DOHH2 (cell line): ENCODE measurements around the gene LRP8.

Experiments used
- H3F3A ChIP-seq: fragments of 200-600 bp; sonication (generic), shearing (Covaris generic); 2 replicates; pipeline ENCODE4 v1.6.0; 2016; ENCODE audit warnings: antibody characterized with exemption, mild to moderate bottlenecking; ENCODE audit not compliant: control insufficient read depth, insufficient read depth
- H3K27ac ChIP-seq: fragments of 200-600 bp; sonication (generic); 2 replicates; pipeline ENCODE4 v1.5.1; 2014; ENCODE audit warnings: low read depth, mild to moderate bottlenecking, low read length, moderate library complexity
- H3K27me3 ChIP-seq: fragments of 200-600 bp; sonication (generic); 2 replicates; pipeline ENCODE4 v1.6.1; 2014; ENCODE audit warnings: mild to moderate bottlenecking, low read length, mixed read lengths; ENCODE audit not compliant: control insufficient read depth
- H3K36me3 ChIP-seq: fragments of 200-600 bp; sonication (generic); 2 replicates; pipeline ENCODE4 v1.6.1; 2014; ENCODE audit warnings: mild to moderate bottlenecking, low read length, moderate library complexity, mixed read lengths; ENCODE audit not compliant: control insufficient read depth
- H3K4me1 ChIP-seq: fragments of 200-600 bp; sonication (generic); 2 replicates; pipeline ENCODE4 v1.6.1; 2014; ENCODE audit warnings: mild to moderate bottlenecking, low read length, mixed read lengths; ENCODE audit not compliant: control insufficient read depth
- H3K4me2 ChIP-seq: fragments of 200-600 bp; sonication (generic); 2 replicates; pipeline ENCODE4 v1.6.0; 2014; ENCODE audit warnings: mild to moderate bottlenecking, low read length, moderate library complexity
- H3K4me3 ChIP-seq: fragments of 200-600 bp; sonication (generic); 2 replicates; pipeline ENCODE4 v1.5.1; 2014; ENCODE audit warnings: mild to moderate bottlenecking, low read length, mixed read lengths
- H3K79me2 ChIP-seq: fragments of 200-600 bp; sonication (generic); 2 replicates; pipeline ENCODE4 v1.6.1; 2014; ENCODE audit warnings: mild to moderate bottlenecking, low read length, mixed read lengths; ENCODE audit not compliant: control insufficient read depth
- H3K9me2 ChIP-seq: fragments of 200-600 bp; sonication (generic); replicated peaks from 2 replicates; pipeline ENCODE4 v1.6.1; 2014; ENCODE audit warnings: mild to moderate bottlenecking, low read length, mixed read lengths; ENCODE audit not compliant: control insufficient read depth
- H3K9me3 ChIP-seq: fragments of 200-600 bp; sonication (generic); 2 replicates; pipeline ENCODE4 v1.6.1; 2014; ENCODE audit warnings: antibody characterized with exemption, low read length, mixed read lengths; ENCODE audit not compliant: control insufficient read depth, insufficient read depth
- H4K20me1 ChIP-seq: fragments of 200-600 bp; sonication (generic); 2 replicates; pipeline ENCODE4 v1.6.0; 2014; ENCODE audit warnings: low read depth, mild to moderate bottlenecking, antibody characterized with exemption, low read length, moderate library complexity; ENCODE audit not compliant: control insufficient read depth, insufficient read depth
- CTCF ChIP-seq: fragments of 200-600 bp; sonication (generic); IDR thresholded peaks from one replicate; pipeline ENCODE4 v1.5.1; 2014; ENCODE audit warnings: antibody characterized with exemption, mild to moderate bottlenecking, low read depth, low read length; ENCODE audit not compliant: poor library complexity, severe bottlenecking
- EZH2phosphoT487 ChIP-seq: fragments of 200-600 bp; sonication (generic); IDR thresholded peaks from 2 replicates; pipeline ENCODE4 v1.6.1; 2017; ENCODE audit warnings: borderline replicate concordance, mild to moderate bottlenecking, antibody characterized with exemption, low read length, moderate library complexity, mixed read lengths

Gene LRP8

GRCh38 chr1:53343831-53344668 lies 16.2 kb upstream of the LRP8 start:
- H3K4me1 ChIP-seq, result no peaks in the 10 kb centered on the region
- H3K27me3 ChIP-seq, result 0 out of 2 replicates have a peak, but pooled peaks cover 4% of the 10 kb centered on the region
- H3K79me2 ChIP-seq, result no peaks in the 10 kb centered on the region
- H3K4me2 ChIP-seq, result no peak overlapping the region
- no peaks in the 10 kb centered on the region for H3K9me2 ChIP-seq
- H3K9me3 ChIP-seq, result no peaks in the 10 kb centered on the region
- H3K36me3 ChIP-seq, result no peaks in the 10 kb centered on the region
- H3F3A ChIP-seq, result no peaks in the 10 kb centered on the region
- TF ChIP-seq EZH2phosphoT487 (no peak), CTCF (no peak)
- H3K27ac ChIP-seq, result no peak overlapping the region
- H3K4me3 ChIP-seq, result no peak overlapping the region
- no peaks in the 10 kb centered on the region for H4K20me1 ChIP-seq

GRCh38 chr1:53342735-53343470 lies 15.0 kb upstream of the LRP8 start:
- Histone ChIP-seq H3F3A (no peaks in the 10 kb centered on the region), H3K27me3 (0 out of 2 replicates have a peak, but pooled peaks cover 4% of the 10 kb centered on the region), H3K9me3 (no peaks in the 10 kb centered on the region), H3K4me2 (no peak overlapping the region), H3K79me2 (no peaks in the 10 kb centered on the region), H3K36me3 (no peaks in the 10 kb centered on the region), H3K9me2 (no peaks in the 10 kb centered on the region), H3K4me1 (no peaks in the 10 kb centered on the region), H3K4me3 (no peak overlapping the region), H3K27ac (no peak overlapping the region), H4K20me1 (no peaks in the 10 kb centered on the region)
- TF ChIP-seq EZH2phosphoT487 (no peak), CTCF (no peak)

- no peak overlapping the region for H3K27ac ChIP-seq
- H3K4me3 ChIP-seq, result no peak overlapping the region
- no peak overlapping the region for H3K4me2 ChIP-seq
- no peaks in the 10 kb centered on the region for H3K9me2 ChIP-seq
- no peaks in the 10 kb centered on the region for H3K36me3 ChIP-seq
- no peaks in the 10 kb centered on the region for H3K9me3 ChIP-seq
- no peak for TF ChIP-seq EZH2phosphoT487
- no peak for TF ChIP-seq CTCF
- H3K27me3 ChIP-seq, result 0 out of 2 replicates have a peak, but pooled peaks cover 4% of the 10 kb centered on the region
- H3F3A ChIP-seq, result no peaks in the 10 kb centered on the region
- H4K20me1 ChIP-seq, result no peaks in the 10 kb centered on the region
- no peaks in the 10 kb centered on the region for H3K4me1 ChIP-seq
- no peaks in the 10 kb centered on the region for H3K79me2 ChIP-seq
Observed at GRCh38 chr1:53341961-53342707, 14.3 kb upstream of the LRP8 start.
